Trophoblast cell (in vitro differentiated cells and primary cell): ENCODE data around the gene TCERG1L.

Source experiments
- DNase-seq, 2 donors: peaks; one replicate each; pipeline ENCODE4 v3.0.0-alpha.2; 2016
- H2AFZ ChIP-seq: 2 replicates; pipeline ENCODE4 v1.6.1; 2013; ENCODE audit warnings: low read length, moderate library complexity, mild to moderate bottlenecking; ENCODE audit not compliant: insufficient read depth, poor library complexity
- H2AK5ac ChIP-seq: 2 replicates; pipeline ENCODE4 v1.6.1; 2013; ENCODE audit warnings: mild to moderate bottlenecking, low read length
- H2BK120ac ChIP-seq: 2 replicates; pipeline ENCODE4 v1.6.1; 2013; ENCODE audit warnings: low read length, mild to moderate bottlenecking, moderate library complexity; ENCODE audit not compliant: insufficient read depth, poor library complexity
- H2BK12ac ChIP-seq: 2 replicates; pipeline ENCODE4 v1.6.1; 2013; ENCODE audit warnings: mild to moderate bottlenecking, low read length, moderate library complexity
- H2BK5ac ChIP-seq: 2 replicates; pipeline ENCODE4 v1.6.1; 2013; ENCODE audit warnings: low read length, low read depth, moderate library complexity, mild to moderate bottlenecking; ENCODE audit not compliant: poor library complexity
- H3K14ac ChIP-seq: 2 replicates; pipeline ENCODE4 v1.6.1; 2013; ENCODE audit warnings: mild to moderate bottlenecking, low read length
- H3K18ac ChIP-seq: 2 replicates; pipeline ENCODE4 v1.6.1; 2013; ENCODE audit warnings: mild to moderate bottlenecking, low read length
- H3K23ac ChIP-seq: 2 replicates; pipeline ENCODE4 v1.6.1; 2013; ENCODE audit warnings: low read length
- H3K27ac ChIP-seq: 2 replicates; pipeline ENCODE4 v1.5.1; 2013; ENCODE audit warnings: low read depth, mild to moderate bottlenecking, inconsistent platforms, low read length, moderate library complexity
- H3K27me3 ChIP-seq: 2 replicates; pipeline ENCODE4 v1.6.1; 2013; ENCODE audit warnings: inconsistent platforms, mild to moderate bottlenecking, low read length, moderate library complexity; ENCODE audit not compliant: insufficient read depth
- H3K36me3 ChIP-seq, 2 experiments: 1 replicate in 1 of 2; 2 replicates in 1 of 2; pipeline ENCODE4 v1.6.1; 2013; ENCODE audit warnings: low read length in 2 of 2, mild to moderate bottlenecking in 2 of 2, moderate library complexity in 1 of 2; ENCODE audit not compliant: insufficient read depth in 2 of 2, control insufficient read depth in 1 of 2
- H3K4ac ChIP-seq: 2 replicates; pipeline ENCODE4 v1.6.1; 2013; ENCODE audit warnings: low read depth, mild to moderate bottlenecking, low read length, moderate library complexity
- H3K4me1 ChIP-seq, 2 experiments: 1 replicate in 1 of 2; 2 replicates in 1 of 2; pipeline ENCODE4 v1.6.1; 2013; ENCODE audit warnings: low read length in 2 of 2, mild to moderate bottlenecking in 2 of 2, moderate library complexity in 1 of 2; ENCODE audit not compliant: insufficient read depth in 2 of 2, control insufficient read depth in 1 of 2
- H3K4me2 ChIP-seq: 2 replicates; pipeline ENCODE4 v1.6.1; 2013; ENCODE audit warnings: inconsistent platforms, mild to moderate bottlenecking, low read length, moderate library complexity
- H3K4me3 ChIP-seq: 2 replicates; pipeline ENCODE4 v1.5.1; 2013; ENCODE audit warnings: mild to moderate bottlenecking, low read depth, low read length, inconsistent platforms
- H3K79me1 ChIP-seq: one replicate; pipeline ENCODE4 v1.6.1; 2013; ENCODE audit warnings: low read length
- H3K79me2 ChIP-seq: 2 replicates; pipeline ENCODE4 v1.6.1; 2013; ENCODE audit warnings: low read length, mild to moderate bottlenecking; ENCODE audit not compliant: control insufficient read depth, insufficient read depth, poor library complexity
- H3K9ac ChIP-seq: 2 replicates; pipeline ENCODE4 v1.6.1; 2013; ENCODE audit warnings: mild to moderate bottlenecking, low read length
- H3K9me3 ChIP-seq: 2 replicates; pipeline ENCODE4 v1.6.1; 2013; ENCODE audit warnings: low read depth, mild to moderate bottlenecking, control low read depth, inconsistent platforms, low read length; ENCODE audit not compliant: insufficient read depth
- H4K12ac ChIP-seq: 2 replicates; pipeline ENCODE4 v1.6.1; 2013; ENCODE audit warnings: low read depth, mild to moderate bottlenecking, low read length, moderate library complexity
- H4K8ac ChIP-seq: 2 replicates; pipeline ENCODE4 v1.6.1; 2013; ENCODE audit warnings: low read depth, mild to moderate bottlenecking, low read length, moderate library complexity
- H4K91ac ChIP-seq: one replicate; pipeline ENCODE4 v1.6.1; 2013; ENCODE audit warnings: low read depth, mild to moderate bottlenecking, low read length, moderate library complexity
- WGBS: extraction: QIAGEN DNeasy Blood & Tissue Kit; methylation state at CpG from one replicate; pipeline ENCODE4 v1.1.7; 2013; ENCODE audit warnings: missing lambda C conversion rate; ENCODE audit not compliant: insufficient read length, insufficient coverage; ENCODE audit errors: extremely low coverage; 5-methylcytosine and 5-hydroxymethylcytosine counted together

Gene TCERG1L

DNA sequence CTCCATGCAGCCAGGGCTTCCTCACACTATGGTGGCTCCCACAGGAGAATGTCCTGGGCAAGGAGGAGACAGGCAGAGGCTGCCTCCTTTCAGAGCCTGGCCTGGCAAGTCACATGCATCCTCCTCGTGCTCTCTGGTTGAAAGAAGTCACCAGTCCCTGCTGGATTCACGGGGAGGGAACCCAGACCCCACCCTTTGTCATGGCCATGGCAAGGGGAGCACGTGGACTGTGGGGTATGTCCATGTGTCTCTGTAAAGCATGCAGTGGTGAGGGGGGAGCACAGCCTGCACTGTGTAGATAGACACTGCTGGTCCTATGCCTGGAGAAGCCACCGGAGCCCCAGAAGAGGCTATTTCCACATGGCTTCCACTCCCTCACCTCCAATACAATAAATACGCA is 225.0 kb downstream of the TCERG1L start:
- DNase-seq, result no peak
- no CpG with 5 or more reads among the region's 5 CpGs for WGBS
- peak overlapping the region; percentile 21 for H2BK120ac ChIP-seq
- H3K4ac ChIP-seq, result no peak overlapping the region
- peaks cover 26 to 28% of the 10 kb centered on the region in 2 experiments for H3K4me1 ChIP-seq
- H3K79me1 ChIP-seq, result peaks cover 29% of the 10 kb centered on the region
- no peaks in the 10 kb centered on the region for H3K36me3 ChIP-seq
- peaks cover 4% of the 10 kb centered on the region for H3K9me3 ChIP-seq
- peak overlapping the region; percentile 55 for H4K8ac ChIP-seq
- H3K9ac ChIP-seq, result no peak overlapping the region
- H4K12ac ChIP-seq, result no peak overlapping the region
- peak overlapping the region; percentile 25 for H2AK5ac ChIP-seq
- H3K4me2 ChIP-seq, result no peak overlapping the region
- H3K14ac ChIP-seq, result peak overlapping the region; percentile 36
- H2AFZ ChIP-seq, result no peak overlapping the region
- H2BK5ac ChIP-seq, result peak overlapping the region; percentile 76
- peak overlapping the region; percentile 14 for H3K27ac ChIP-seq
- peak overlapping the region; percentile 58 for H2BK12ac ChIP-seq
- H3K23ac ChIP-seq, result no peak overlapping the region
- H3K79me2 ChIP-seq, result no peaks in the 10 kb centered on the region
- H3K18ac ChIP-seq, result peak overlapping the region; percentile 38
- no peak overlapping the region for H3K4me3 ChIP-seq
- peak overlapping the region; percentile 62 for H4K91ac ChIP-seq
- H3K27me3 ChIP-seq, result no peaks in the 10 kb centered on the region

DNA sequence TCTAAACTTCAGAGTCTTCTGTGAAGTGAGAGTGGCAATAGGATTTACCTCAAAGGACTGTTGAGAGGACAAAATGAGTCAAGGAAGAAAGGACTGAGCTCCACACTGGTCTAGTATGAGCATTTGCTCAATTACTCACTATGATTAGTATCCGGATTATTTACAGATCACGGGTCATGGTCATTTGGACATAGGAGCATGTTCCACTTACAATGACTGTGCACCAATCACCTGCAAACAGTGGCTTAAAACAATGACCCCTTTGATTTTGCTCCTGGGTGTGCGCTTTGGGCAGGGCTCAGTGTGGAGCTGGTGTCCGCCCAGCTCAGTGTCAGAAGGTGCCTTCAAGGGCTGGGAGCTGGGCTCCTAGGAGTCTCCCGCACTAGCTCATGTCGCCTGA is 225.4 kb downstream of the TCERG1L start:
- Histone ChIP-seq H2BK12ac (peak overlapping the region; percentile 58), H3K27me3 (no peaks in the 10 kb centered on the region), H3K4me3 (no peak overlapping the region), H3K14ac (peak overlapping the region; percentile 36), H3K4ac (no peak overlapping the region), H3K27ac (peak overlapping the region; percentile 62), H2AK5ac (peak overlapping the region; percentile 25), H4K8ac (peak overlapping the region; percentile 55), H3K9ac (no peak overlapping the region), H3K23ac (no peak overlapping the region), H3K9me3 (peaks cover 4% of the 10 kb centered on the region), H3K79me2 (no peaks in the 10 kb centered on the region), H3K18ac (peak overlapping the region; percentile 38), H2AFZ (no peak overlapping the region), H4K91ac (peak overlapping the region; percentile 71), H2BK120ac (peak overlapping the region; percentile 21), H3K4me1 (peaks cover 26 to 28% of the 10 kb centered on the region in 2 experiments), H4K12ac (no peak overlapping the region), H2BK5ac (peak overlapping the region; percentile 76), H3K36me3 (no peaks in the 10 kb centered on the region), H3K4me2 (no peak overlapping the region), H3K79me1 (peaks cover 29% of the 10 kb centered on the region)
- DNase-seq, result no peak
- no CpG with 5 or more reads among the region's 6 CpGs for WGBS

DNA sequence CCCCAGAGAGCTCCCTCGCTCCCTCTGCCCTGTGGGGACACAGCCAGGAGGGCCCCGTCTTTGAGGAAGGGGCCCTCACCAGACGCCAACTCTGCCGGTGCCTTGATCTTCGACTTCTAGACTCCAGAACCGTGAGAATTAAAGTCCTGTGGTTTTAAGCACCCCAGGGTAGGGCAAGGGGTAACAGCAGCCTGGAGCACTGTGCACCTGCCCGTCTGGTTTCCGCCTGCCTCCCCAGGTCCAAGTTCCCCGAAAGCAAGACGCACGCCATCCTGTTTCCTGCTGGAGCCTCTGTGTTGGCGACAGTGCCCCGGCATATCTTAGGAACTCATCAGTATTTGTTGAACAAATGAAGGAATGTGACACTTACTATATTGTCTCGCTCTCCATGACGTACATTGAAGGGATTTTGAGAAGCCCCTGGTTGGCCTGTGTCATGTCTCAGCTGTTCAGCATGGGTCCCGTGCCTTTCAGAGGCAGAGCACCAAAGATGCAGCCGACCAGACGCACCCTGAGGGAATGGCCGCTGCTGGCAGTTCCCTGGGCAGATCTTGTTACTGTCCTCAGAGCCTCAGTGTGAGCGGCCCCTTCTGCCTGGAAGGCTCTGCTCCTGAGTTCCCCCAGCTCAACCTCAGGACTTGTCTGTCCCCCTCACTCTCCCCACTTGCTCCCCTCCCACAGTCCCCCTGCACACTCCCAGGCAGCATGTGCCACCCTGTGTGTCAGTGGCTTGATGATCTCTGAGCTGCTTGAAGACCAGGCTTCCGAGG is 226.2 kb downstream of the TCERG1L start:
- Histone ChIP-seq H3K79me2 (no peaks in the 10 kb centered on the region), H4K91ac (peak overlapping the region; percentile 71), H3K27ac (peak overlapping the region; percentile 62), H3K9ac (no peak overlapping the region), H3K18ac (peak overlapping the region; percentile 26), H3K23ac (no peak overlapping the region), H2BK5ac (peak overlapping the region; percentile 60), H4K8ac (peak overlapping the region; percentile 11), H3K79me1 (peaks cover 29% of the 10 kb centered on the region), H3K4me1 (peaks cover 28% of the 10 kb centered on the region in 2 experiments), H4K12ac (no peak overlapping the region), H3K14ac (peak overlapping the region; percentile 50), H2BK12ac (peak overlapping the region; percentile 23), H3K36me3 (no peaks in the 10 kb centered on the region), H3K27me3 (no peaks in the 10 kb centered on the region), H3K4me3 (no peak overlapping the region), H2BK120ac (peak overlapping the region; percentile 76), H3K9me3 (peaks cover 4% of the 10 kb centered on the region), H3K4me2 (no peak overlapping the region), H3K4ac (peak overlapping the region; percentile 10), H2AFZ (no peak overlapping the region), H2AK5ac (no peak overlapping the region)
- peak in 1 of 2 donors; percentile 69 for DNase-seq
- no CpG with 5 or more reads among the region's 21 CpGs for WGBS

DNA sequence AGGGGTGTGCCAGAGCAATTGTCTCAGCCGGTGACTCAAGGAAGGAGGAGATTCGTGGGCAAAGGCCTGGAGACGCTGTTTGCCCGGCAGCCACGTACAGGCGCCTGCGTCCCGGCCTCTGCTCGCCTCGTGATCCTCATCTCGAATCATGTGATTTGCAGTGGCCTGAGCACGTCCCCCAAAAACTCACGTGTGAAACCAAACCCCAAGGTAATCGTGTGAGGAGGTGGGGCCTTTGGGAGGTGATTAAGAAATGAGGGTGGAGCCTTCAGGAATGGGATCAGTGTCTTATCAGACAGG is 226.8 kb downstream of the TCERG1L start:
- peak overlapping the region; percentile 62 for H3K27ac ChIP-seq
- H4K91ac ChIP-seq, result peak overlapping the region; percentile 65
- H4K12ac ChIP-seq, result no peak overlapping the region
- no peak overlapping the region for H2AFZ ChIP-seq
- H2AK5ac ChIP-seq, result peak overlapping the region; percentile 11
- peak overlapping the region; percentile 79 for H2BK120ac ChIP-seq
- no peaks in the 10 kb centered on the region for H3K79me2 ChIP-seq
- H2BK5ac ChIP-seq, result peak overlapping the region; percentile 29
- peak overlapping the region; percentile 23 for H2BK12ac ChIP-seq
- no peaks in the 10 kb centered on the region for H3K36me3 ChIP-seq
- WGBS, result no CpG with 5 or more reads among the region's 14 CpGs
- no peaks in the 10 kb centered on the region for H3K27me3 ChIP-seq
- H3K18ac ChIP-seq, result peak overlapping the region; percentile 6
- peaks cover 4% of the 10 kb centered on the region for H3K9me3 ChIP-seq
- peaks cover 29% of the 10 kb centered on the region for H3K79me1 ChIP-seq
- no peak overlapping the region for H3K4me3 ChIP-seq
- no peak overlapping the region for H3K4me2 ChIP-seq
- H3K4ac ChIP-seq, result peak overlapping the region; percentile 16
- H3K14ac ChIP-seq, result peak overlapping the region; percentile 30
- H4K8ac ChIP-seq, result peak overlapping the region; percentile 11
- DNase-seq, result no peak
- H3K23ac ChIP-seq, result no peak overlapping the region
- H3K4me1 ChIP-seq, result peaks cover 28% of the 10 kb centered on the region in 2 experiments
- H3K9ac ChIP-seq, result no peak overlapping the region
